Gastrocnemius medialis (tissue), 4 donors: ENCODE data around the gene COL4A6.

Source experiments
- CTCF ChIP-seq, 5 experiments: fragments of 450-650 bp in 3 of 5; fragments of 200-600 bp in 2 of 5; sonication (generic) in 2 of 5; IDR thresholded peaks in 4 of 5; conservative IDR thresholded peaks in 1 of 5; 1 replicate in 4 of 5; 2 replicates in 1 of 5; pipeline ENCODE4 v1.5.1; 2016 to 2019; ENCODE audit warnings: antibody characterized with exemption in 5 of 5, mild to moderate bottlenecking in 3 of 5, moderate library complexity in 3 of 5
- POLR2A ChIP-seq, 2 donors: fragments of 450-650 bp; IDR thresholded peaks; one replicate each; pipeline ENCODE4 v1.6.1; 2017; ENCODE audit warnings: antibody characterized with exemption in 2 of 2, mild to moderate bottlenecking in 2 of 2, moderate library complexity in 2 of 2

- TF ChIP-seq CTCF (IDR thresholded peaks at IDR 0.05 in 4 of 5, conservative IDR thresholded peaks at IDR 0.05 in 1 of 5) (no peak), POLR2A (IDR thresholded peaks at IDR 0.05) (no peak)
These were observed 18.8 kb upstream of the COL4A6 start for GRCh38 chrX:108456971-108457477.
